GM23248 (cell line): ENCODE measurements around the gene HSPBP1.

Experiments used
- EZH2 ChIP-seq: fragments of 200-600 bp; sonication (generic); IDR thresholded peaks from 2 replicates; pipeline ENCODE4 v1.6.1; 2018; ENCODE audit warnings: antibody characterized with exemption, mild to moderate bottlenecking; ENCODE audit not compliant: insufficient read depth, poor library complexity, severe bottlenecking
- EZH2phosphoT487 ChIP-seq: fragments of 200-600 bp; sonication (generic); IDR thresholded peaks from 2 replicates; pipeline ENCODE4 v1.6.1; 2018; ENCODE audit warnings: antibody characterized with exemption, moderate library complexity, mild to moderate bottlenecking, low read depth; ENCODE audit not compliant: insufficient read depth

- TF ChIP-seq EZH2 (no peak), EZH2phosphoT487 (no peak)
Observed at GRCh38 chr19:55300886-55301458, 21.1 kb upstream of the HSPBP1 start.
